A204.1 (cell line): Measurements from ENCODE around the gene PRKACA.
"Not testable (repeated sequence)": the region's sequence is repeated elsewhere in the genome, so short reads cannot be mapped to it uniquely, and the experiment has no call there.

ENCODE experiments used
- FAIRE-seq: peaks from 2 replicates; lab custom pipeline; 2012; peaks lifted over from hg19 to GRCh38; lab: Jason Lieb, UNC

PRKACA gene

DNA sequence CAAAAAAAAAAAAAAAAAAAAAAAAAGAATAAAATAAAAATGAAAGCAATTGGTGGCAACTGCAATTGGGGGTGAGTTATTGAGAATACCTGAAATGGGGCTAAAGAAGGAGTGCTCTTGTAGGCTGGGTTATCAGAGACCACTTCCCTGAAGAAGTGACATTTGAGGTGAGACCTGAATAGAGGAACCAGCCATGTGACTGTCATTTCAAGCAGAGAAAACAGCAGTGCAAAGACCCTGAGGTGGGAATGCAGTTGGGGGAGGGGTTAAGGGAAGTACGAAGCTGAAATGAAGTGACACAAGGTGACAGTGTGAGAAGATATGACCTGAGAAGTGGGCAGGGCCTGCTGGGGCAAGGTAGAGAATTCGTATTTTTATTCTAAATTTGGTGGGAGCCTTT, 51.4 kb downstream of the PRKACA start:
- no peak for FAIRE-seq

DNA sequence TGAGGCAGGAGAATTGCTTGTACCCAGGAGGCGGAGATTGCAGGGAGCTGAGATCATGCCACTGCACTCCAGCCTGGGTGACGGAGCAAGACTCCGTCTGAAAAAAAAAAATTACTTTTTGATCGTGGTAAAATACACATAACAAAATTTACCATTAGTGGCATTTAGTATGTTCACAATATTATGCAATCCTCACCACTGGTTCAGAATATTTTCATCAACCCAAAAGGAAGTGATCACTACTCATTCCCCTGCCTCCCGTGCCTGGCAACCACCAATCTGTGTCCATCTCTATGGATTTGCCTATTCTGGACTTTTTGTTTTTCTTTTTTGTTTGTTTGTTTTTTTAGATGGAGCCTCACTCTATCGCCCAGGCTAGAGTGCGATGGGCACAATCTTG, 54.5 kb downstream of the PRKACA start:
- no peak for FAIRE-seq

DNA sequence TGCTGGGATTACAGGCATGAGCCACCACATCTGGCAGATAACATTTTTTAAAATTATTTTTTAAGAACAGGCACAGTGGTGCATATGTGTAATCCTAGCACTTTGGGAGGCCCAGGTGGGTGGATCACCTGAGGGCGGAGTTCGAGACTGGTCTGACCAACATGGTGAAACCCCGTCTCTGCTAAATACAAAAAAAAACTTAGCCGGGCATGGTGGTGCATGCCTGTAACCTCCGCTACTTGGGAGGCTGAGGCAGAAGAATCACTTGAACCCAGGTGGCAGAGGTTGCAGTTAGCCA, 55.1 kb downstream of the PRKACA start:
- FAIRE-seq = no peak

DNA sequence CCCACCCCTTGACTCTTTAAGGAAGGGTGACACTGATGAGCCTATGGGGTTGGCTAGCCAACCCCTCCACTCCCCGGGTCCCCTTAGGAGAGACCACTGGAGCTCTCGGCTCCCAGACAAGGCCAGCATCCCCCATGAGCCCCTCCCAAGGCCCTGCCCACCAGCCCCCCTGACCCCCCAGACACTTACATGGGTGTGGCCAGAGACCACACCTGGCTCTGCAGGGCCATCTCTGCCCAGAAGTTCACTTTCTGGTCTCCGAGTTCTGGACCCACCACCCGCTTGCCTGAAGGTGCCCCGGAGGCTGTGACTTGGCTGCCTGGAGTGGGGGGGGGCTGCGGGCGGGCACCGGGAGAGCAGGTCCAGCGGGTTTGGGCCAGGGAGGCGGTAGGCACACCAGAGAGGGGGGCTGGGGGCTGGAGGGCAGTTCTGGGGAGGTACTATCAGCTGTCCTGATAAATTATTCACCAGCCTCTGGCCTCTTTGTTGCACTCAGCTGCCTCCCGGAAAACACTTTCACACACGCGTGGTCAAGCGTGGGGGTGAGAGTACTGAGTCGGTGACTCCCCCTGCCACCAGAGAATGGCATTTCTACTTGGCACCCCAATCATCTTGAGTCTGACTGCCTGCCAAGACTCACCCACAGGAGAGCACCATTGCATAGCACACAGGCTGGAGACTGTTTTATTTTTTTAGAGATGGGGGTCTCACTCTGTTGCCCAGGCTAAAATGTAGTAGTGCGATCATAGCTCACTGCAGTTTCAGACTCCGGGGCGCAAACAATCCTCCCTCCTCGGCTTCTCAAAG, 55.6 kb downstream of the PRKACA start, which contains the start of gene PALM3:
TSS of gene PALM3 (minus strand) at position 326 of the 807 bp plus-strand sequence. CDS start at position 230, 96 bp downstream.
- FAIRE-seq = no peak

DNA sequence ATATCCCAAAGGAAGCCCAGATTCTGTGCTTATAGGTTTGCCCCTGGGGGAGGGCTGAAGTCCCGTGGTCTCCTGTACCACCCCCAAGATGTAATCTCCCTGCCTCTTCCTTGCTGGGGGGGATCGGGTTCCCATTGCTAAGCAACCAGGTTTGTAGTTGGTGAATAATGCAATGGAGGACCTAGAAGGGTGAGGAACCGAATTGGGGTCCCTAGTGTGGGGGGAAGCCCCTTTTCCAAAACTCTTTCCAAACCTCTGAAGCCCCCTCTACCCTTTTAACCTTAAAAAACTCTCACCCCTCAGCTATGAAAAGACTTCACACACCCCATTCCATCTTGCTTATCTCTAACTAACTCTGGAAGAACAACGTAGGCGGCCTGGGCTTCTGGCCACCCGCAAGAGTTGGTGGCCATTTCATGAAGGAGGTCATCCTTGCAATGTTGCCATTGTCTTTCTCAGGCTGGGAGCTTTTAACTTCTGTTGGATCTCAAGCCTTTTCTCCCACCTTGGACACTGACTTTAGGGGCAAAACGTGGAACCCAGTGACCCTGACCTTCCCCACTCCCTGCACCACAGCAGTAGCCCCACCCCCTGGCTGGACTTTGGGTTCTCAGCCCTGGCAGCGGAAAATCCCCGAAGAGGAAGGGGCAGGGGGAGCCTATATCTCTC, 56.3 kb downstream of the PRKACA start:
- no peak for FAIRE-seq

DNA sequence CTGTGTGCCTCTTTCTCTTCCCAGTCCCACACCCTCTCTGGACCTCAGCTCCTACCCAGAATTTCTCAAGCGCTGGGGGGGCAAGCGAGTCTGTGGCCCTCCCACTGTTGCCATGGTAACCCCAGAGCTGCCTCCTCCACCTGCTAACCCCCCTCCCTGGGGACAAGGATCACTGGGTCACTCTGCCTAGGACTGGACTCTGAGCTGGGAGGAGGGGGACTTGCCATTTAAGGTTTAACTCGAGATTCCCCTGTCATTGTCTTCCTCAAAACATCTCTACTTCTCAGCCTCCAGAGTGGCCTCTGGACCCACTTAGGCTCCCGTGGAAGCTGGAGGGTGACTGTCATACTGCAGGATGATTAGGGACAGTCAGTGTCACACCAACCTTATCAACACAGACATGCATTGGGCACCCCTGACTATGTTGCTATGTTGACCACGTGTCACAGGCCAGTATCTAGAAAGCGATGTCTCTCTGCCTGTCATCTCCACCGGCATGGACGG, 57.9 kb downstream of the PRKACA start:
- no peak for FAIRE-seq

DNA sequence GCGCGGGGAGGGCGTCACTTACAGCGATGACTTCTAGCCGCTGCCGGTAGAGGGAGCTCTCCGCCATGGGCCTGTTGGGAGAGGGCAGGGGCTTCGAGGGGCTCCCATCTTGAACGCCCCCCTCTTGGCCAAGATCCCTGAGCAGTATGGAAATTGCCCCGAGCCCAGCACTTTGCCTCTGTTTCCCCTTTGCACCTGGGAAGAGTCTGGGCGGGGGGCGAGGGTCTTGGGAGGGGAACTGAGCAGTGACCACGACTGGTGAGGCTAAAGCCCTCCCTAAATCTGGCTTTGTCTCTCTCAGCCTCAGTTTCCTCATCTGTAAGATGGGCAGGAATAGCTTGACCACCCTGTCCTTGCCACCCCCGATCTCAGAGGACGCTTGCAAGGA, 58.5 kb downstream of the PRKACA start:
- FAIRE-seq = no peak

DNA sequence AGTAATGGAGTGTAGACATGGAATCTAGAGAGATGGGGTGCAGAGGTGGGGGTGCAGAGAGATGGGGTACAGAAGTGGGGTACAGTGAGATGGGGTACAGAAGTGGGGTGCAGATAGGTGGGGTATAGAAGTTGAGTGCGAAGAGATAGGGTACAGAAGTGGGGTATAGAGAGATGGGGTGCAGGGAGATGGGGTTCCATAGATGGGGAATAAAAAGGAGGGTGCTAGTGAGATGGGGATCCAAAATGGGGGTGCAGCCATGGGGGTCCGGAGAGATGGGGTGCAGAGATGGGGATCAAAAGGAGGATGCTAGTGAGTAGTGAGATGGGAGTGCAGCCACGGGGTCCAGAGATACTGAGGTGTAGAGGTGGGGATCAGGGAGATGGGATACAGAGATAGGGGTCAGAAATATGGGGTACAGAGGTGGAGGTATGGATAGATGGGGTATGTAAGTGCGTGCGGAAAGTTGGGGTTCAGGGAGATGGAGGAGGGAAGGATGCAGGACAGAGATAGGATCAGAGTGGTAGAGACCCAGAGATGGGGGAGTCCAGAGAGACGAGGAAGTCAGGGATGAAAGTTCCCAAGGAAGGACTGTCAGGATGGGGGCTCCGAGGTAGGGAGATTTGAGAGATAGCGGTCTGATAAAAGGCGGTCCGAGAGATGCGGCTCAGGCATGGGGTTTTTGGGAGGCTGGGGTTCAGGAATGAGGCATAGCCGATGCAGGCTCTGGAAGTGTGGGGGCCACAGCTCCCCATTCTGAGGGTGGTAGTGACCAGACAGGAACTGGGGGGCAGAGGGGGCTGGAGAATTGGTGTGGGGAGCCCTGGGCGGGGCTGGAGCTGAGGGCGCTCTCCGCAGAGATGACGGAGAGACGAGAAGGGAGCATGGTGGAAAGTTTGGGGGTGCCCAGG, 59.1 kb downstream of the PRKACA start:
- no peak for FAIRE-seq

DNA sequence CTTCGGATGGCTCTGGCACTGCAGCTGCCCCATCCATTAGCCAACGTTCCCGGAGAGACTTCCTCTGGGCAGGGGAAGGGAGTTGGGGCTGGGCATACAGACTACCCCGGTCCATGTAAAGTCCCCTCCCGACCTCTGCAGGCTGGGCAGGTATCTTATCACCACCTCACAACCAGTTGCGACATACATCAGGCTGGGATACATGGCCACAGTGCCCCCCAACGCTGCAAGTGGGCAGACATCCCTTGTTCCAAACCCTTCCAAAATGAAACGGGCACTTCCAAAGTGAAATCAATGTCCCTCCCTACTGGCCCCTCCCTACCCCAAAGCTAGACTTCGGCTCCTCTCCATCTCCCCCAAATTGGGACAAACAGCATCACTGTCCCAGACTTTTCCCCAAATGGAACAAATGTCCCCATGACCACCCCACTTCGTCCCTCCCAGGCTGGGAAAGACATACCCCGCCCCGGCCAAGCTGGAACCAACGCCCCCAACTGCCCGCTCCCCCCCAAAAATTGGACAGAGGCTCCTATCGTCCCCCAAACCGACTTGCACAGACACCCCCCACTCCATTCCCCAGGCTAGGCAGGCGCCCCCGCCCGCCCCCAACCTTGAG, 60.7 kb downstream of the PRKACA start:
- FAIRE-seq = no peak

DNA sequence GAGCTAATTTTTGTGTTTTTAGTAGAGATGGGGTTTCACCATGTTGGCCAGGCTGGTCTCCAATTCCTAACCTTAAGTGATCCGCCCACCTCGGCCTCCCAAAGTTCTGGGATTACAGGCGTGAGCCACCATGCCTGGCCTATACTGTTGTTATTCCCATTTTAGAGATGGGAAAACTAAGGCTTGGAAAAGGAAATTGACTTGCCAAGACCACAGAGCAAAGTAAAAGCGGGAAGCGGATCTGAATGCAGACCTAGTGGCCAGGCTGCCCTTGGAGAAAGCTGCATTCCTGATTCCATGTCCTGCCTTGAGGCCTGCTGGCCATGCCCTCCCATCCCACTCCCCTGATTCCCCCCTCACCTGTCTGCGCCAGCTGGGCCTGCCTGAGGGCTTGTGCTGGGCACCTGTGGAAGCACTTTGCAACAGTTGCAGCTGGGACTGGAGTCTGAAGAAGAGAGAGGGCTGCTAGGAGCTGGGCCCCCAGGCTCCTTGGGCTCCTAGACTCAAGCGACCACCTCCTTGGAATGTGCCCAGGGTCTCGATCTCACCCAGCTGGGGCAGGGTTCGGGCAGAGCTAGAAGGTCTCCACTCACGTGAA, 61.4 kb downstream of the PRKACA start:
- no peak for FAIRE-seq

DNA sequence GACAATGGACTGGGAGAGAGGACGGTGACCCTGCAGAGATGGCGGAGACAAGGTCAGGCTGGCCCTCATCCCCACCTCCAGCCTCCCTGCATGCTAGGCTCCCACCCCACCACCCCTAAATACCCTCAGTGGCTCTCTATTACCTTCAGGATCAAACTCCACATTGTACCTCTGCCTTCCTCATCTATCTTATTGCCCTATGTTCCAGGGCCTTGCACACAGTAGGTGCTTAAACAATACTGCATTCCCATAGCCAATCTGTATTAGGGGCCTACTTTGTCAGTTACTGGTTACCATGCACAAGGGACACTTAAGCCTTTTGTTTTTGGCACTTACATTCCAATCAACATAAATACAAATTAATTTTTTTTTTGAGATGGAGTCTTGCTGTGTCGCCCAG, 62.2 kb downstream of the PRKACA start:
- FAIRE-seq = no peak

DNA sequence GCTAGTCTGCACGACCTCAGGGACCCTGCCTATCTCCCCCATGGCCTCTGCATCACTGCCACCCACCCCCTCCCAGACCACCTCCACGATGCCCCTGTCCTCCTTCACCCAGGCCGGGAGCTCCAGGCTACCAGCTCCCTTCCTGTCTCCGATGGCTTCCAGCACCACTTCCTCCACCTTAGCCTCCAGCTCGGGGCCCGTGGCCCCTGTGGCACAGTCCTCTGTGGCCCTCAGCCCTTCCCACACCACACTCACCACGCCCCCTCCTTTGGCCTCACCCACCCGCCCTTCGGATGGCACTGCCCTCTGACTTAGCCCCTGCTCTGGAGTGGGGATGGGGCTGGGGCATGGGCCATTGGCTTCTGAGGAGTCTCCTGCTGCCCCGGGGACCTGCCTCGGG, 62.8 kb downstream of the PRKACA start:
- FAIRE-seq = no peak

DNA sequence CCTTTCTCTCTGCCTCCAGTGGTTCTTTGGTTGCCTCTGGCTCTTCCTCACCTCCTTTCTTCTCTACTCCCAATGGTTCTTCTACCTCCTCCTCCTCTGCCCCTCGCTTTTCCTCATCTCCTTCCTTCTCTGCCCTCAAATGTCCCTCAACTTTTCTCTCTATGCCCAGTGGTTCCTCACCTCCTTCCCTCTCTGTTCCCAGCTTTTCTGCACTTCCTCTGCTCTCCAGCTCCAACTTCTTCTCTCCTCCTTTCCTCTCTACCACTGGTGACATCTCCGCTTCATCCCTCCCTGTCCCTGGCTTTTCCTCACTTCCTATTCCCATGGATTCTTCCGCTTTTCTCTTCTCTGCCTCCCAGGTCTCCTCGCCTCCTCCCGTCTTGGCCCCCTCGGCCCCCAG, 63.5 kb downstream of the PRKACA start:
- no peak for FAIRE-seq

DNA sequence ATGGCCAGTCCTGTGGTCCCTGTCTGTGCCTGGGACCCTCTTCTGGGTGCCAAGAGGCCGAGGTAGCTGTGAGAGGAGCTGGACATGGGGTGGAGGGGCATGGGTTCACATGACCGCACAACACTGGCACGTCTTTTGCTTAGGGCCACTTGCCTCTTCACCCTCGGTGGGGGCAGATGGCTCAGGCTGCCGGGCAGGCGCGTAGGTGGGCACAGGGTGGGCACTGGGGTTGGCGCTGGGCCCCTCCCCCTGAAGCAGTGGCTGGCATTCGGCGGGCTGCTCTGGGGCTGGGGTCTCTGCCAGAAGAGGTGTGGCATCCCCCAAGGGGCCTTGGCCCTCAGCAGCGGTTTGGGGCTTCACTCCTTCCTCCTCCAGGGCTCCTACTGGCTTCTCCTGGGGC, 64.1 kb downstream of the PRKACA start:
- FAIRE-seq = no peak

DNA sequence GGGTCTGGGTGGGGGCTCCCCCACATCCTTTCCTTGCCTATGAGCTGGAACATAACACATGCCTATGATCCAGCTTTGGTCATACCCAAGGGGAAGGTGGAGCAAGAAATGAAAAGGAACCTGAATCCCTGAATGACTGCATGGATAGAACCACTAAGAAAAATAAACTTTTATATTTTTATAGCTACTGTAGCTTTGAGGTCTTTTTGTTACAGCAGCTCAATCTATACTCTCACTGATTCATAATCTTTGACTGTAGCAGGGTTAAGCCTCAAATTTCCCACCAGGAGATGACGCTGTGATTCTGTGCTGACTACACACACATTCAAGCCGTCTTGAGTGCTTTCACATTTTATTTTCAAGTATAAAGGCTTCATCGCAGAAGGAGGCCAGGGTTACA, 64.5 kb downstream of the PRKACA start:
- FAIRE-seq = no peak

DNA sequence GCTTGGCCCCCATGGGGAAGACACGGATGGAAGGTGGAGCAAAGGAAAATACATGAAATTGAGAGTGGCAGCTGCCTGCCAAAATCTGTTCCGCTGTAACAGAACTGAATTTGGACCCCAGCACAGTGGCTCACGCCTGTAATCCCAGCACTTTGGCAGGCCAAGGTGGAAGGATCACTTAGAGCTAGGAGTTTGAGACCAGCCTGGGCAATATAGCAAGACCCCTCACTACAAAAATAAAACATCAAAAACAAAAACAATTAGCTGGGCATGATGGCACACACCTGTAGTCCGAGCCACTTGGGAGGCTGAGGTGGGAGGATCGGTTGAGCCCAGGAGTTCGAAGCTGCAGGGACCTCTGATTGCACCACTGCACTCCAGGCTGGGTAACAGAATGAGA, 65.1 kb downstream of the PRKACA start:
- no peak for FAIRE-seq

DNA sequence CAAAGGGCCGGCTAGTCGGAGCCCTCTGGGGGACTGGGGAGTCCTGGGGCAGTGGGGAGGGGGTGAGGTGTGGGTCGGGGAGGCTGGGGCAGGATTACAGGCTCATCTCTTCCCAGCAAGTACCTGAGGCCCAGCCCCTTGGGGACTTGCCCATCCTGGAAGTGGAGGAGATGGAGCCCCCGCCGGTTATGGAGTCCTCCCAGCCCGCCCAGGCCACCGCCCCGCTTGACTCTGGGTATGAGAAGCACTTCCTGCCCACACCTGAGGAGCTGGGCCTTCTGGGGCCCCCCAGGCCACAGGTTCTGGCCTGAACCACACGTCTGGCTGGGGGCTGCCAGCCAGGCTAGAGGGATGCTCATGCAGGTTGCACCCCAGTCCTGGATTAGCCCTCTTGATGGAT, 65.6 kb downstream of the PRKACA start:
- no peak for FAIRE-seq

DNA sequence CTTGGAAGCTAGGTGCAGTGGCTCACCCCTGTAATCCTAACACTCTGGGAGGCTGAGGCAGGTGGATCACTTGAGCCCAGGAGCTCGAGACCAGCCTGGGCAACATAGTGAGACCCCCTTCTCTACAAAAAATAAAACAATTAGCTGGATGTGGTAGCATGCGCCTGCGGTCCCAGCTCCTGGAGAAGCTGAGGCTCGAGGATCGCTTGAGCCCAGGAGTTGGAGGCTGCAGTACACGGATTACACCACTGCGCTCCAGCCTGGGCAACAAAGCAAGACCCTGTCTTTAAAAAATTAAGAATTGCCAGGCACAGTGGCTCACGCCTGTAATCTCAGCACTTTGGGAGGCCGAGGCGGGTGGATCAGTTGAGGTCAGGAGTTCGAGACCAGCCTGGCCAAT, 66.6 kb downstream of the PRKACA start:
- not testable (repeated sequence) for FAIRE-seq

DNA sequence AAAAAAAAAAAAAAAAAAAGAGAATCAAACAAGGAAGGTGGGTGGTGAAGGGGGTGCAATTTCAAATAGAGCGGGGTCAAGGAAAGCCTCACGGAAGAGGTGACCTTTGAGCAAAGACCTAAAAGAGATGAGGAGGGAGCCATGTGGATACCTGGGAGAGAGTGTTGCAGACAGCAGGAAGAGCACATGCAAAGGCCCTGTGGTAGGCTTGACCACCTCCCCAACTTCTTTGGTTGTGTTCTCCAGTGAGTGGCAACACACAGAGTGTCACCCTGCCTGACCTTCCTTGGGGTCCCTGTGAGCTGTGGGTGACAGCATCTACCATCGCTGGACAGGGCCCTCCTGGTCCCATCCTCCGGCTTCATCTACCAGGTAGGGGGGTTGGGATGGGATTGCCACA, 67.0 kb downstream of the PRKACA start:
- FAIRE-seq = no peak

DNA sequence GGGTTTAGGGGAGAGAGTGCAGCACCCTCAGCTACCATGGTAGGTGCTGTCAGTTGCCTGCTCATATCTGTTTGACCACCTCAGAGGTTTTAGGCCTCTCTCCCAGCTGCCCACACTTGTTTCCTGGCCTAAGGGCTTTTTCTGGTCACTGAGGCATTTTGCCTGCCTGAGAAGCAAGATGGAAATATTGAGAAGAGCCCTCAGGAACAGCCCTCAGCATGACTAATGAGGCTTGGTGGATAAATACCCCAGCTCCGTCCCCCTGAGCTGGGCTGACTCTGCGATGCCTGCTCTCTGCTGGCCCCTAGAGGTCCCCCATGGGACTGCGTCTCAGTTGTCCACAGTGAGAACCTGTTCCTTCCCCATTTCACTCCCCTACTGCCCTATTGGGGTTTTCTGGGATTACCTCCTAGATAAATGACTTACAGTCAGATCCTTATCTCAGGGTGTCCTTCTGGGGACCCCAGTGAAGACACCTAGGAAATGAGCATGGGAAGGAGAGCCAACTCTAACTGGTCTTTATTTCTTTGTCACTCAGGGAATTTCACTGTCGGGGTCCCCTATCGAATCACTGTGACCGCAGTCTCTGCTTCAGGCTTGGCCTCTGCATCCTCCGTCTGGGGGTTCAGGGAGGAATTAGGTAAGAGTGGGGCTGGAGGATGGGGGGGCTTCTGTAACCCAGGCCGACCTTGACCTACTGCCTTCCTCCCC, 69.0 kb downstream of the PRKACA start:
- FAIRE-seq = no peak

DNA sequence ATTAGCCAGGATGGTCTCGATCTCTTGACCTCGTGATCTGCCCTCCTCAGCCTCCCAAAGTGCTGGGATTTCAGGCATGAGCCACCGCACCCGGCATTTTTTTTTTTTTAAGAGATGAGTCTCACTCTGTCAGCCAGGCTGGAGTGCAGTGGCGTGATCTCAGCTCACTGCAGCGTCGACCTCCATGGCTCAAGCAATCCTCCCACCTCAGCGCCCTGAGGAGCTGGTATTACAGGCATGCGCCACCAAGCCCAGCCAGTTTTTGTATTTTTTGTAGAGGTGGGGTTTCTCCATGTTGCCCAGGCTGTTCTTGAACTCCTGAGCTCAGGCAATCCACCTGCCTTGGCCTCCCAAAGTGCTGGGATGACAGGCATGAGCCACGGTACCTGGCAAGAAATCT, 69.7 kb downstream of the PRKACA start:
- not testable (repeated sequence) for FAIRE-seq
